GM12878 (cell line): Measurements from ENCODE around the gene SCN8A. TPM values are rescaled to one million over a fixed set of nuclear protein-coding genes. Genes with fewer than 3 reads are reported as not detected.

Experiments used
- ATAC-seq: fragments of 200-7000 bp; cut with Tn5 transposase; 3 replicates; pipeline ENCODE4 v1.9.1; 2020; ENCODE audit warnings: mild to moderate bottlenecking, moderate library complexity
- BruUV-seq: library from RNA; stranded (reverse); fragments of 400-500 nt; replicated peaks from 2 replicates; lab custom pipeline; 2021; lab: Mats Ljungman, UMichigan
- CTCF ChIA-PET: fragments of 300-600 bp; sonication (Branson Sonifier 250); formaldehyde crosslinking; extraction: SDS; loops from one replicate; lab custom pipeline; 2021; ENCODE audit warnings: inconsistent platforms; lab: Yijun Ruan, JAX
- POLR2A ChIA-PET: fragments of 350-600 bp; formaldehyde crosslinking; extraction: SDS; loops from one replicate; lab custom pipeline; 2021; ENCODE audit warnings: inconsistent platforms; lab: Charles Lee
- RAD21 ChIA-PET: fragments of 300-600 bp; sonication (Branson Sonifier 250); formaldehyde crosslinking; loops from one replicate; lab custom pipeline; 2023; ENCODE audit warnings: antibody characterized with exemption; ENCODE audit not compliant: unreplicated experiment; lab: Charles Lee
- SMC1A ChIA-PET: fragments of 300-600 bp; sonication (Branson Sonifier 250); formaldehyde crosslinking; loops from one replicate; lab custom pipeline; 2023; ENCODE audit not compliant: unreplicated experiment, uncharacterized antibody; lab: Charles Lee
- DNase-seq: peaks from one replicate; pipeline ENCODE4 v3.0.0-alpha.2; 2011; ENCODE audit warnings: low read depth, low spot score
- FAIRE-seq: peaks from 3 replicates; lab custom pipeline; 2011; peaks lifted over from hg19 to GRCh38; lab: Jason Lieb, UNC
- H2AFZ ChIP-seq: 2 replicates; pipeline ENCODE4 v1.6.0; 2011; ENCODE audit warnings: low read depth, low read length, control low read depth; ENCODE audit not compliant: control insufficient read depth
- H3K27ac ChIP-seq: 2 replicates; pipeline ENCODE4 v1.5.1; 2011; ENCODE audit warnings: control low read depth; ENCODE audit not compliant: control insufficient read depth, insufficient read depth
- H3K27me3 ChIP-seq, 2 experiments: replicated peaks in 1 of 2; 2 replicates each; pipeline versions ENCODE4 v1.6.0 to v1.6.1; 2011; ENCODE audit warnings: low read length in 1 of 2; ENCODE audit not compliant: control insufficient read depth in 2 of 2, insufficient read depth in 2 of 2
- H3K36me3 ChIP-seq, 2 experiments: 2 replicates each; pipeline ENCODE4 v1.5.1; 2011; ENCODE audit warnings: low read length in 1 of 2; ENCODE audit not compliant: control insufficient read depth in 2 of 2, insufficient read depth in 2 of 2
- H3K4me1 ChIP-seq: 2 replicates; pipeline ENCODE4 v1.6.1; 2011; ENCODE audit warnings: mild to moderate bottlenecking, low read length, moderate library complexity, mixed read lengths; ENCODE audit not compliant: control insufficient read depth, insufficient read depth
- H3K4me2 ChIP-seq: 2 replicates; pipeline ENCODE4 v1.6.0; 2011; ENCODE audit warnings: control low read depth; ENCODE audit not compliant: control insufficient read depth, insufficient read depth
- H3K4me3 ChIP-seq: fragments of 200-600 bp; sonication (generic); 2 replicates; pipeline ENCODE4 v1.5.1; 2016
- H3K79me2 ChIP-seq: 2 replicates; pipeline ENCODE4 v1.6.0; 2011; ENCODE audit warnings: low read length; ENCODE audit not compliant: control insufficient read depth, insufficient read depth
- H3K9ac ChIP-seq: 2 replicates; pipeline ENCODE4 v1.8.0; 2011; ENCODE audit warnings: low read length, control low read depth, mixed read lengths; ENCODE audit not compliant: control insufficient read depth, insufficient read depth
- H3K9me3 ChIP-seq: replicated peaks from 3 replicates; pipeline ENCODE4 v1.5.1; 2011; ENCODE audit warnings: mild to moderate bottlenecking, low read length; ENCODE audit not compliant: control insufficient read depth, insufficient read depth
- H4K20me1 ChIP-seq: 2 replicates; pipeline ENCODE4 v1.6.0; 2011; ENCODE audit not compliant: control insufficient read depth, insufficient read depth
- IRF4 ChIP-seq: IDR thresholded peaks from 2 replicates; pipeline ENCODE4 v1.6.1; 2011; ENCODE audit warnings: low read depth, low read length
- NBN ChIP-seq: fragments of 450-650 bp; IDR thresholded peaks from 2 replicates; pipeline ENCODE4 v1.6.1; 2016
- RELA ChIP-seq: fragments of 450-650 bp; IDR thresholded peaks from 2 replicates; pipeline ENCODE4 v1.8.0; 2014; ENCODE audit warnings: borderline replicate concordance; ENCODE audit not compliant: partially characterized antibody
- ZNF217 ChIP-seq: fragments of 450-650 bp; IDR thresholded peaks from 2 replicates; pipeline ENCODE4 v1.6.1; 2017; ENCODE audit warnings: antibody characterized with exemption, mild to moderate bottlenecking
- WGBS: methylation state at CpG from one replicate; pipeline ENCODE4 v1.1.6; 2016; ENCODE audit warnings: low lambda C conversion rate; ENCODE audit not compliant: insufficient replicate concordance, insufficient coverage; ENCODE audit errors: missing lambda C conversion rate; 5-methylcytosine and 5-hydroxymethylcytosine counted together
- in situ Hi-C: fragments of 300-500 bp; cut with MboI; formaldehyde crosslinking; loops from 9 replicates; pipeline ENCODE4 v1.14.3; 2018; ENCODE audit warnings: mixed read lengths
- intact Hi-C: fragments of 100-400 bp; cut with micrococcal nuclease; formaldehyde crosslinking; loops from one replicate; pipeline ENCODE4 v1.14.2; 2022; ENCODE audit not compliant: unreplicated experiment
- polyA plus RNA-seq, 11 experiments: library from polyadenylated mRNA; depleted of rRNA in 4 of 11; unstranded in 6 of 11; stranded (reverse) in 5 of 11; fragments of >200 nt; fragmentation: Nextera tagmentation in 4 of 11; fragmentation: Illumina TruSeq in 1 of 11; extraction: Ambion mirVana in 4 of 11; extraction: Trizol in 1 of 11; gene quantifications; 1 replicate in 1 of 11; 2 replicates in 10 of 11; pipeline versions ENCODE4 v1.2.1 to v1.2.3, GENCODE V29; 2011 to 2016; ENCODE audit warnings: inconsistent platforms in 2 of 11, missing spikeins in 2 of 11, low read depth in 1 of 11
- total RNA-seq, 4 experiments: library from RNA; depleted of rRNA in 3 of 4; stranded (reverse); fragments of >200 nt in 3 of 4; fragmentation: Illumina TruSeq in 1 of 4; extraction: Trizol in 1 of 4; gene quantifications; 2 replicates each; pipeline versions ENCODE4 v1.2.1 to v1.2.3, GENCODE V29; 2013 to 2021

SCN8A gene
- total and polyA plus RNA-seq, 10 of the 15 experiments (the other 5 are each of a cell fraction or from before 2014, with no cell fraction given), result 0.02 to 0.23 (median 0.06) TPM; not detected in 2

DNA sequence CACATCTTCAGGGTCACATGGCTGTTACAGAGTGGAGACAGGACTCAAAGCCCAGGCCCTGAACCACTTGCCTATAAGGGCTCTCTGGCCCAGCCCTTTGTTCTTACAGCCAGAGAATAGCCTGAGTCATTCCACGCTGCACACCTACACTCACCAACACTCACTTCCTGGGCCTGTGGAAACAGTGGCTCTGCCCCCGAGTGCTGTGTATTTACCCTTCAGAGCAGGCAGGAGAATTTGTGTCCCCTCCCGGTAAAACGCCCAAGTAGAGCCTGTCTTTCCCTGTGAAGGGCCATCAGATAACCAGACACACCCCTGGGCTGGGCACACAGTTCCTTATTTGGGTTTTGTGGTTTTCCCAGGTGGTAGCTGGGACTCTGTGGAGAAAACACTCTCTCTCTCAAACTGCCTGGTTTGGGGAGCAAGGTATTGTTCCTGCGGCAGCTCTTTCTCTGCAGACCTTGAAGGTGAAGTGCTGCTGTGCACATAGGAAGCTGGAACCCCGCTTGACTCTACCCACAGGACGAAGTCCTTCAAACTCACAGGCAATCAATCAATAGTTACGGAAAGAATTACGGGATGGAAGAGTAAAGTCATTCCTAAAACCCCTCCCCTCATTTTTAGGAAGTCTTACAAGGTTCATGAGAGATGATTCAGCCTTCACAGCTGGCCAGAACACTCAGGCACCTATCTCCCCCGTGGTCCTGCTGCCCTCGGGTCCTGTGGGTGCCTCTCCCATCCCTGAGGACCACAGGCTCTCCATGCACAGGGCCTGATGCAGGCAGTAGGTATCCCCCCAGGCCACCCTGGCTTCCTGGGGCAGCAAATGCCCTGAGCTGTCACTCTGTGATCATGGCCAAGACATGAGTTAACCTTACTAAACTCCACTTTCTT is 237.1 kb downstream of the SCN8A start:
- H3K79me2 ChIP-seq, result no peaks in the 10 kb centered on the region
- H3K27ac ChIP-seq, result no peak overlapping the region
- RAD21 ChIA-PET, result no interaction called here
- in situ Hi-C loops (no loop called here), intact Hi-C loops (no loop called here)
- no peak overlapping the region for H3K9ac ChIP-seq
- no peak for TF ChIP-seq NBN
- TF ChIP-seq IRF4, result 0 out of 2 replicates have a peak, but pooled peaks have one; percentile 5
- H3K4me1 ChIP-seq, result no peaks in the 10 kb centered on the region; the same call in 1 of the 2 replicates
- H3K4me2 ChIP-seq, result no peak overlapping the region
- H4K20me1 ChIP-seq, result no peaks in the 10 kb centered on the region; the same call in 1 of the 2 replicates
- ATAC-seq, result peak; percentile 43
- no peaks in the 10 kb centered on the region for H3K9me3 ChIP-seq
- H2AFZ ChIP-seq, result no peak overlapping the region
- POLR2A ChIA-PET, result no interaction called here
- peaks cover 5% of the 10 kb centered on the region in 2 experiments for H3K27me3 ChIP-seq
- SMC1A ChIA-PET, result no interaction called here
- no peaks in the 10 kb centered on the region for H3K36me3 ChIP-seq
- no TSS peak for BruUV-seq
- no peak overlapping the region for H3K4me3 ChIP-seq
- no peak for DNase-seq
- WGBS, result under 1% methylated on average over 11 of the region's 11 CpGs
- no peak for FAIRE-seq
- CTCF ChIA-PET, result no interaction called here

DNA sequence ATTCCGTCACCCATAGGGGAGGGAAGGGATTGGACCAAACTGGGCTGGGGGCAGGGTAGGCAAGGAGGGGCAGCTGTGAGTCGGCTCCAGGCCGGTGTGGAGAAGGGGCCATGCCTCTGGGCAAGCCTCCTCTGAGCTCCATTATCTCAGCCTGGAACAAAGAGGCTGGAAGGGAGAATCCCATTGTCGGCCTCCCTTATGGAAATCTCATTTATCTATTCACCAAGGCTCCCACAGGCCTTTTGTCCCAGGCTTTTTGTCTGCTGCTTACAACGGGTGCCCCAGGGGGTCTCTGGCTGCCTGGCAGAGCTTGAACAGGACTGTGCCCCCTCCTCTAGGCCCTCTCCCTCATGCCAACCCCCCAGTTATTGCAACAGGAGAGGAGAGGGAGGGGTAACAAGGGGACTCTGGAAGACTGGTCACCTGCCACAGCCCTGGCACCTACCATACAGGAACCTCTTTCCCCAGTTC is 238.0 kb downstream of the SCN8A start:
- no TSS peak for BruUV-seq
- SMC1A ChIA-PET, result no interaction called here
- intact Hi-C loops, result no loop called here
- TF ChIP-seq ZNF217, result no peak
- no peak for TF ChIP-seq RELA
- TF ChIP-seq, all 136 proteins: peak for 0
- WGBS, result 37% methylated on average over 5 of the region's 5 CpGs
- CTCF ChIA-PET, result no interaction called here
- Histone ChIP-seq H3K27ac (no peak overlapping the region), H3K36me3 (no peaks in the 10 kb centered on the region), H3K4me3 (no peak overlapping the region), H3K9me3 (no peaks in the 10 kb centered on the region), H2AFZ (no peak overlapping the region), H3K4me2 (no peak overlapping the region), H3K27me3 (peaks cover 2 to 6% of the 10 kb centered on the region in 2 experiments), H3K79me2 (no peaks in the 10 kb centered on the region), H3K4me1 (no peaks in the 10 kb centered on the region; the same call in 1 of the 2 replicates), H3K9ac (no peak overlapping the region), H4K20me1 (no peaks in the 10 kb centered on the region)
- in situ Hi-C loops, result no loop called here
- POLR2A ChIA-PET, result no interaction called here
- RAD21 ChIA-PET, result no interaction called here
- FAIRE-seq, result no peak
- no peak for DNase-seq
- no peak for ATAC-seq
